ENCODE data around the gene UQCRC1. TPM values are rescaled to one million over a fixed set of nuclear protein-coding genes. Genes with fewer than 3 reads are reported as not detected.

UQCRC1 gene
- total and polyA plus RNA-seq, 2 donors (not counting 1 experiment from before 2014, with no cell fraction given): 99.9 to 132 TPM

DNA sequence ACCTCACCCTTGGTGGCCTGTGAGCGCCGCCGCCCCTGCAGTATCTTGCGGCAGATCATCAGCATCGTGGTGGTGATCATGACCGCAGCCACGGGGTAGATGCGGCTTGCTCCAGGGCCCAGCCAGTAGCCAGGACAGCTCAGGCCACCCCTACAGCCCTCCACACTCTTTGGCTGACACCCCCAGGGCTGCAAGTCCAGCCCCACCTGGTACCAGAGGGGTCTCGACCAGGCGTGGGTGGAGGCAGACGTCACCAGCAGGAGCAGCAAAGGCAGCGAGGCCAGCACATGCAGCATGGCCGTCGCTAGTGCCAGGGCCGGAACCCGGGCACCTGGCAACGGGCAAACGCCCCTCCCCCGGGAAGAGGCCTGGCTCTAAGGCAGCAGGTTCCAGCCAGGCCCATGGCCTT lies 12.0 kb upstream of the UQCRC1 start, which contains the start of gene TMEM89:
Gene TMEM89 (minus strand): TSS at position 309 of the 409 bp plus-strand sequence. CDS start 13 bp downstream, at position 296.
- H3K9me3 Mint-ChIP-seq (ENCODE audit: insufficient read depth): no peaks in the 10 kb centered on the region
- no peak within 1 kb of the TSS for H3K4me3 ChIP-seq (ENCODE audit: control extremely low read depth in 1 of 5, extremely low read depth in 1 of 5, insufficient read depth in 1 of 5, low read depth in 2 of 5, low read length in 4 of 5)
- no peak within 1 kb of the TSS for H3K27ac Mint-ChIP-seq
- intact Hi-C loops (cut with micrococcal nuclease): no loop called here
- ChIA-PET CTCF (interaction anchor here (0.7 to 0.9 kb wide), 2 partner anchors 221 to 280 kb away, joined by 3 read pairs; no protein-coding TSS in a partner anchor), POLR2A (no interaction called here)
- no peaks in the 10 kb centered on the region for H3K27me3 Mint-ChIP-seq
- no peaks in the 10 kb centered on the region for H3K4me1 ChIP-seq (ENCODE audit: control insufficient read depth in 2 of 2, insufficient read depth in 2 of 2, low read length in 2 of 2)
- H3K4me1 Mint-ChIP-seq: no peaks in the 10 kb centered on the region
- no peak within 1 kb of the TSS for H3K4me2 ChIP-seq (replicated peaks; ENCODE audit: low read depth, low read length, poor library complexity, severe bottlenecking)
- WGBS (ENCODE audit: insufficient coverage): 97% methylated on average over 19 of the region's 19 CpGs
- no peak within 1 kb of the TSS for H3K4me3 Mint-ChIP-seq
- H3K36me3 ChIP-seq (replicated peaks in 1 of 2; ENCODE audit: control extremely low read depth in 1 of 2, control insufficient read depth in 1 of 2, extremely low read depth in 1 of 2, insufficient read depth in 2 of 2, low read length in 1 of 2): no peaks in the 10 kb centered on the region
- peaks cover 0 to 22% (median 16%) of the 10 kb centered on the region in 3 donors for H3K9me3 ChIP-seq (ENCODE audit: control extremely low read depth in 1 of 3, control insufficient read depth in 2 of 3, insufficient read depth in 1 of 3, low read length in 2 of 3)
- H3K79me2 ChIP-seq (ENCODE audit: control insufficient read depth, insufficient read depth, low read length): no peaks in the 10 kb centered on the region
- H3K27ac ChIP-seq (ENCODE audit: low read length in 2 of 2): no peak within 1 kb of the TSS
- ATAC-seq (ENCODE audit: low read depth) (no peak), DNase-seq (no peak)
- H4K20me1 ChIP-seq (ENCODE audit: control insufficient read depth, insufficient read depth, low read length, poor library complexity, severe bottlenecking): no peaks in the 10 kb centered on the region
- TF ChIP-seq EZH2 (IDR thresholded peaks at IDR 0.05; ENCODE audit: borderline replicate concordance, insufficient read depth, low read depth, low read length, poor library complexity, severe bottlenecking): no peak
- TF ChIP-seq, protein P1, sequence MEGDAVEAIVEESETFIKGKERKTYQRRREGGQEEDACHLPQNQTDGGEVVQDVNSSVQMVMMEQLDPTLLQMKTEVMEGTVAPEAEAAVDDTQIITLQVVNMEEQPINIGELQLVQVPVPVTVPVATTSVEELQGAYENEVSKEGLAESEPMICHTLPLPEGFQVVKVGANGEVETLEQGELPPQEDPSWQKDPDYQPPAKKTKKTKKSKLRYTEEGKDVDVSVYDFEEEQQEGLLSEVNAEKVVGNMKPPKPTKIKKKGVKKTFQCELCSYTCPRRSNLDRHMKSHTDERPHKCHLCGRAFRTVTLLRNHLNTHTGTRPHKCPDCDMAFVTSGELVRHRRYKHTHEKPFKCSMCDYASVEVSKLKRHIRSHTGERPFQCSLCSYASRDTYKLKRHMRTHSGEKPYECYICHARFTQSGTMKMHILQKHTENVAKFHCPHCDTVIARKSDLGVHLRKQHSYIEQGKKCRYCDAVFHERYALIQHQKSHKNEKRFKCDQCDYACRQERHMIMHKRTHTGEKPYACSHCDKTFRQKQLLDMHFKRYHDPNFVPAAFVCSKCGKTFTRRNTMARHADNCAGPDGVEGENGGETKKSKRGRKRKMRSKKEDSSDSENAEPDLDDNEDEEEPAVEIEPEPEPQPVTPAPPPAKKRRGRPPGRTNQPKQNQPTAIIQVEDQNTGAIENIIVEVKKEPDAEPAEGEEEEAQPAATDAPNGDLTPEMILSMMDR (IDR thresholded peaks at IDR 0.05): no peak
- no peak within 1 kb of the TSS for H3K9ac ChIP-seq (ENCODE audit: low read length)
- no peaks in the 10 kb centered on the region for H3K27me3 ChIP-seq (replicated peaks in 1 of 4; ENCODE audit: control extremely low read depth in 1 of 4, control insufficient read depth in 3 of 4, insufficient read depth in 4 of 4, low read length in 3 of 4)
- no peak within 1 kb of the TSS for H2AFZ ChIP-seq (ENCODE audit: insufficient read depth, low read depth, low read length, poor library complexity, severe bottlenecking)

DNA sequence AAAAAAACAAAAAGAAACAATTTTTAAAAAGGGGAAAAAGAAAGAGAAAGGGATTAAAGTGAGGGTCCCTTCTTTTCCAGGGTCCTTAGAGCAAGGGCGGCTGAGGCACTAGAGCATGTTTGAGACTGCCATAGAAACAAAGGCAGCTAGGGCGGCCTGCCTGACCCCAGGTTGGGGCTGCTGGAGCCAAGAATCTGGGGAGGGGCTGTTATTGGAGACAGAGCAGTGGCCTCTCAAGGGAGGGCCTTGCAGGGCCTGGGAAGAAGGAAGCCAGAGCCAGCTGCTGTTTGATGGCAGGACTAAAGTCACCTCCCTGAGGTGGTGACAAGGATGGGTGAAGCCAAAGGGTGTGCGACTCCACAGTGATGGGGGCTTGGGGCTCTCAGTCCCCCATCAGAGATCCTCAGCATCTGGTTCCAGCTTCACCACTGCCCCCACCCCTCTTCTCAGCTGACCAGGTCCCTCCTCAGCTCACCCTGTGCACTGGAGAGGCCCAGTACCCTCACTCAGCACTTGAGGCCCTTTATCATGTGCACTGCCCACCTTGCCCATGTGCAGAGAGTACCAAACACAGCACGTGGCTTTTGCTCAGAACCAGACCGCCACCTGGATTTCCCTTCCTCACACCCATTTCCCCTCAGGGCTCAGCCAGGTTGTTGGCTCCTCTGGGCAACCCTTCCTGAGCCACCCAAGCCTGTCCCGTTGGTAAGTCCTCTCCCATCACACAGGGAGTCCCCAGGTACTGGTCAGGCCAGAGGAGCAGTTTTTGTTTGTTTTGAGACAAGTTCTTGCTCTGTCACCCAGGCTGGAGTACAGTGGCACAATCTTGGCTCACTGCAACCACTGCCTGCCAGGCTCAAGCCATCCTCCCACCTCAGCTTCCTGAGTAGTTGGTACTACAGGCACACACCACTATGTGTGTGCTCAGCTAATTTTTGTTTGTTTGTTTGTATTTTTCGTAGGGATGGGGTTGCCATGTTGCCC lies 10.4 kb upstream of the UQCRC1 start:
- POLR2A ChIA-PET: no interaction called here
- no peaks in the 10 kb centered on the region for H4K20me1 ChIP-seq (ENCODE audit: control insufficient read depth, insufficient read depth, low read length, poor library complexity, severe bottlenecking)
- TF ChIP-seq, protein P1 (IDR thresholded peaks at IDR 0.05): no peak
- TF ChIP-seq EZH2 (IDR thresholded peaks at IDR 0.05; ENCODE audit: borderline replicate concordance, insufficient read depth, low read depth, low read length, poor library complexity, severe bottlenecking): no peak
- Mint-ChIP-seq H3K4me1 (no peaks in the 10 kb centered on the region), H3K27me3 (no peaks in the 10 kb centered on the region), H3K4me3 (no peak overlapping the region), H3K27ac (no peak overlapping the region), H3K9me3 (ENCODE audit: insufficient read depth) (no peaks in the 10 kb centered on the region)
- peaks cover 0 to 22% (median 16%) of the 10 kb centered on the region in 3 donors for H3K9me3 ChIP-seq (ENCODE audit: control extremely low read depth in 1 of 3, control insufficient read depth in 2 of 3, insufficient read depth in 1 of 3, low read length in 2 of 3)
- no peaks in the 10 kb centered on the region for H3K36me3 ChIP-seq (replicated peaks in 1 of 2; ENCODE audit: control extremely low read depth in 1 of 2, control insufficient read depth in 1 of 2, extremely low read depth in 1 of 2, insufficient read depth in 2 of 2, low read length in 1 of 2)
- H3K79me2 ChIP-seq (ENCODE audit: control insufficient read depth, insufficient read depth, low read length): no peaks in the 10 kb centered on the region
- CTCF ChIA-PET: no interaction called here
- H3K4me2 ChIP-seq (replicated peaks; ENCODE audit: low read depth, low read length, poor library complexity, severe bottlenecking): no peak overlapping the region
- 90% methylated on average over 6 of the region's 7 CpGs for WGBS (ENCODE audit: insufficient coverage)
- no peak overlapping the region for H2AFZ ChIP-seq (ENCODE audit: insufficient read depth, low read depth, low read length, poor library complexity, severe bottlenecking)
- no peaks in the 10 kb centered on the region for H3K4me1 ChIP-seq (ENCODE audit: control insufficient read depth in 2 of 2, insufficient read depth in 2 of 2, low read length in 2 of 2)
- ATAC-seq (ENCODE audit: low read depth) (no peak), DNase-seq (no peak)
- H3K9ac ChIP-seq (ENCODE audit: low read length): no peak overlapping the region
- no peak overlapping the region for H3K4me3 ChIP-seq (ENCODE audit: control extremely low read depth in 1 of 5, extremely low read depth in 1 of 5, insufficient read depth in 1 of 5, low read depth in 2 of 5, low read length in 4 of 5)
- no peak overlapping the region for H3K27ac ChIP-seq (ENCODE audit: low read length in 2 of 2)
- intact Hi-C loops (cut with micrococcal nuclease): no loop called here
- H3K27me3 ChIP-seq (replicated peaks in 1 of 4; ENCODE audit: control extremely low read depth in 1 of 4, control insufficient read depth in 3 of 4, insufficient read depth in 4 of 4, low read length in 3 of 4): no peaks in the 10 kb centered on the region
